HG02759 (cell line): Measurements from ENCODE around the gene RALGPS1.

Experiments
- ATAC-seq: cut with Tn5 transposase; IDR thresholded peaks from one replicate; pipeline ENCODE4 v1.9.1; 2021; ENCODE audit warnings: mild to moderate bottlenecking, moderate library complexity; ENCODE audit not compliant: unreplicated experiment

RALGPS1 gene

GRCh38 chr9:127050152-127050551, 135.6 kb downstream of the RALGPS1 start:
- no peak for ATAC-seq

GRCh38 chr9:127050591-127051001, 136.0 kb downstream of the RALGPS1 start:
- ATAC-seq, result no peak

GRCh38 chr9:127051881-127052595, 137.5 kb downstream of the RALGPS1 start:
- ATAC-seq, result no peak

GRCh38 chr9:127053057-127053821, 138.7 kb downstream of the RALGPS1 start:
- ATAC-seq, result no peak

- no peak for ATAC-seq
These were observed 139.4 kb downstream of the RALGPS1 start for GRCh38 chr9:127053960-127054359.

GRCh38 chr9:127055745-127056402, 141.3 kb downstream of the RALGPS1 start:
- ATAC-seq, result no peak

GRCh38 chr9:127056446-127056845, 141.9 kb downstream of the RALGPS1 start:
- ATAC-seq, result no peak

- ATAC-seq, result no peak
These were observed 143.5 kb downstream of the RALGPS1 start for GRCh38 chr9:127058011-127058644.

- no peak for ATAC-seq
These were observed 144.1 kb downstream of the RALGPS1 start for GRCh38 chr9:127058645-127059021.

GRCh38 chr9:127059030-127059429, 144.4 kb downstream of the RALGPS1 start:
- no peak for ATAC-seq

GRCh38 chr9:127059765-127060361, 145.3 kb downstream of the RALGPS1 start:
- ATAC-seq, result no peak

- no peak for ATAC-seq
These were observed 146.8 kb downstream of the RALGPS1 start for GRCh38 chr9:127061411-127061810.

- ATAC-seq, result no peak
These were observed 149.8 kb downstream of the RALGPS1 start for GRCh38 chr9:127064335-127064734.

GRCh38 chr9:127065592-127065991, 151.0 kb downstream of the RALGPS1 start:
- ATAC-seq, result no peak

- ATAC-seq, result no peak
These were observed 151.7 kb downstream of the RALGPS1 start for GRCh38 chr9:127066060-127066850.

- ATAC-seq, result no peak
These were observed 152.2 kb downstream of the RALGPS1 start for GRCh38 chr9:127066851-127067136.

GRCh38 chr9:127067603-127068220, 153.1 kb downstream of the RALGPS1 start:
- ATAC-seq, result no peak

- no peak for ATAC-seq
These were observed 160.3 kb downstream of the RALGPS1 start for GRCh38 chr9:127074561-127075548.
